Measurements from ENCODE around the gene TAOK3. TPM values are rescaled to one million over a fixed set of nuclear protein-coding genes. Genes with fewer than 3 reads are reported as not detected.

Gene TAOK3
- total RNA-seq, 1 experiment from 2014 or later: 55.8 TPM

DNA sequence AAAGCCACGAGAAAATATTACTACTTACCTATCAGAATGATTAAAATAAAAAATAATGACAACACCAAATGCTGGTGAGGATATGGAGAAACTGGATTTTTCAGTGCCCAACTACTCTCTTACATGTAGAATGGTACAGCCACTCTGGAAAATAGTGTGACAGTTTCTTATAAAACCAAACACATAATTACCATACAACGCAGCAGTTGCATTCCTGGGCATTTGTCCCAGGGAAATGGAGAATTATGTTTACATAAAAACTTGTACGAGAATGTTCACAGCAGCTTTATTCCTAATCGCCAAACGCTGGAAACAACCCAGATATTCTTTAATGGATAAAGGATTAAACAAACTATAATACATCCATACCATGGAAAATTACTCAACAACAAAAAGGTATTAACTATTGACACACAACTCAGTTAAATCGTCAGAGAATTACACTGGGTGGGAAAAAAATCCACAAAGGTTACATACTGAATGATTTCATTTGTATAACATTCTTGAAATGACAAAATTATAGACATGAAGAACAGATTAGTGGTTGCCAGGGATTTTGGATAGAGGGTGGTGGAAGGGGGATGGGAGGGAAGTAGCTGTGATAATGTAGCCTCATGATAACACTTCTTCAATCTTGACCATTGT lies 35.4 kb downstream of the TAOK3 start:
- Histone ChIP-seq H3K27ac (0 out of 2 replicates have a peak overlapping the region, but pooled peaks have one; percentile 32), H3K36me3 (ENCODE audit: low read depth) (no peaks in the 10 kb centered on the region), H4K20me1 (ENCODE audit: insufficient read depth) (no peaks in the 10 kb centered on the region), H3K9me3 (ENCODE audit: insufficient read depth, low read depth) (no peaks in the 10 kb centered on the region), H2AFZ (no peak overlapping the region), H3K27me3 (ENCODE audit: insufficient read depth, low read depth) (no peaks in the 10 kb centered on the region), H3K4me3 (no peak overlapping the region), H3F3A (ENCODE audit: insufficient read depth, low read depth) (no peaks in the 10 kb centered on the region; the same call in 1 of the 2 replicates), H3K79me2 (ENCODE audit: low read depth) (no peaks in the 10 kb centered on the region; the same call in 1 of the 2 replicates), H3K9me2 (ENCODE audit: insufficient read depth) (no peaks in the 10 kb centered on the region), H3K4me1 (replicated peaks; ENCODE audit: insufficient read depth) (peaks cover 11% of the 10 kb centered on the region), H3K4me2 (no peak overlapping the region)
- no TSS peak for BruUV-seq (replicated peaks)
- CTCF ChIA-PET: no interaction called here
- TF ChIP-seq, protein P1, sequence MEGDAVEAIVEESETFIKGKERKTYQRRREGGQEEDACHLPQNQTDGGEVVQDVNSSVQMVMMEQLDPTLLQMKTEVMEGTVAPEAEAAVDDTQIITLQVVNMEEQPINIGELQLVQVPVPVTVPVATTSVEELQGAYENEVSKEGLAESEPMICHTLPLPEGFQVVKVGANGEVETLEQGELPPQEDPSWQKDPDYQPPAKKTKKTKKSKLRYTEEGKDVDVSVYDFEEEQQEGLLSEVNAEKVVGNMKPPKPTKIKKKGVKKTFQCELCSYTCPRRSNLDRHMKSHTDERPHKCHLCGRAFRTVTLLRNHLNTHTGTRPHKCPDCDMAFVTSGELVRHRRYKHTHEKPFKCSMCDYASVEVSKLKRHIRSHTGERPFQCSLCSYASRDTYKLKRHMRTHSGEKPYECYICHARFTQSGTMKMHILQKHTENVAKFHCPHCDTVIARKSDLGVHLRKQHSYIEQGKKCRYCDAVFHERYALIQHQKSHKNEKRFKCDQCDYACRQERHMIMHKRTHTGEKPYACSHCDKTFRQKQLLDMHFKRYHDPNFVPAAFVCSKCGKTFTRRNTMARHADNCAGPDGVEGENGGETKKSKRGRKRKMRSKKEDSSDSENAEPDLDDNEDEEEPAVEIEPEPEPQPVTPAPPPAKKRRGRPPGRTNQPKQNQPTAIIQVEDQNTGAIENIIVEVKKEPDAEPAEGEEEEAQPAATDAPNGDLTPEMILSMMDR (conservative IDR thresholded peaks at IDR 0.05): no peak
- intact Hi-C loops (cut with micrococcal nuclease; ENCODE audit: unreplicated experiment): no loop called here
- POLR2A ChIA-PET (ENCODE audit: unreplicated experiment): no interaction called here
- DNase-seq: no peak

DNA sequence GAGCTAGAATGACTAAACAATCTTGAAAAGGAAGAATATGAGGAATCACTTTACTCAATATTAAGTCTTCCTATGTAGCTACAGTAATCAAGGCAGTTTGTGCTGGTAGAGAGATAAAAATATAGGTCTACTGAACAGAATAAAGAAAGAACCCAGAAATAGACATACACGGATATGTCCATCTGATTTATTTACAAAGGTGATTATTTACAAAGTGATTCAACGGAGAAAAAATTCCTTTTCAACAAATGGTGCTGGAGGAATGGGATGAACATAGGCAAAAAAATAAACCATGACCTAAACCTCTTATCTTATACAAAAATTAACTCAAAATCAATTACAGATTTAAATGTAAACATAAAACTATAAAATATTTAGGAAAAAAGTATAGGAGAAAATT lies 36.6 kb downstream of the TAOK3 start:
- no peak for TF ChIP-seq EZH2 (IDR thresholded peaks at IDR 0.05; ENCODE audit: low read depth)
- TF ChIP-seq, protein P1 (conservative IDR thresholded peaks at IDR 0.05): no peak
- Histone ChIP-seq H3K27me3 (ENCODE audit: insufficient read depth, low read depth) (no peaks in the 10 kb centered on the region), H3K27ac (peak overlapping the region; percentile 32; the same call in 1 of the 2 replicates), H3K9me2 (ENCODE audit: insufficient read depth) (no peaks in the 10 kb centered on the region), H3K79me2 (ENCODE audit: low read depth) (peaks cover 2% of the 10 kb centered on the region; the same call in 1 of the 2 replicates), H3K9me3 (ENCODE audit: insufficient read depth, low read depth) (no peaks in the 10 kb centered on the region), H3K4me3 (no peak overlapping the region), H3K36me3 (ENCODE audit: low read depth) (no peaks in the 10 kb centered on the region), H3K4me2 (peak overlapping the region; percentile 23), H3F3A (ENCODE audit: insufficient read depth, low read depth) (no peaks in the 10 kb centered on the region; the same call in 1 of the 2 replicates), H2AFZ (no peak overlapping the region), H4K20me1 (ENCODE audit: insufficient read depth) (no peaks in the 10 kb centered on the region), H3K4me1 (replicated peaks; ENCODE audit: insufficient read depth) (peaks cover 11% of the 10 kb centered on the region)
- DNase-seq: no peak
- intact Hi-C loops (cut with micrococcal nuclease; ENCODE audit: unreplicated experiment): no loop called here
- POLR2A ChIA-PET (ENCODE audit: unreplicated experiment): no interaction called here
- CTCF ChIA-PET: interaction anchor here (0.9 kb wide), 1 partner anchor 155 kb away, joined by 3 read pairs; no protein-coding TSS in a partner anchor
- no TSS peak for BruUV-seq (replicated peaks)

DNA sequence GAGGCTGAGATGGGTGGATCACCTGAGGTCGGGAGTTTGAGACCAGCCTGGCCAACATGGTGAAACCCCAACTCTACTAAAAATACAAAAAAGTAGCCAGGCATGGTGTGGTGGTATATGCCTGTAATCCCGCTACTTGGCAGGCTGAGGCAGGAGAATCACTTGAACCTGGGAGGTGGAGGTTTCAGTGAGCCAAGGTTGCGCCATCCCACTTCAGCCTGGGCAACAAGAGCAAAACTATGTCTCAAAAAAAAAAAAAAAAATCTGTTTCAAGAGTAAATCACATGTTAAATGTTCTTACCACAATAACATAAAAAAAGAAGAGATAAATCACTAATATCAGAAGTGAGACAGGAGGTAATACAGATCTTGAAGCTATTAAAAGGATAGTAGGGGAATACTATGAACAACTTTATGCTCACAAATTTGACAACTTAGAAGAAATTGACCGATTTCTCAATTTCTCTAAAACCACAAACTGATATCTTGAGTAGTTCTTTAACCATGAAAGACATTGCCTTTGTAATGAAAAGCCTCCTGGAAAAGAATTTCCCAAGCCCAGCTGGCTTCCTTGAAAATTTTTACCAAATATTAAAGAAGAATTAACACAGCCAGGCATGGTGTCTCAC lies 37.7 kb downstream of the TAOK3 start:
- ChIA-PET POLR2A (ENCODE audit: unreplicated experiment) (no interaction called here), CTCF (interaction anchor here (0.6 kb wide), 1 partner anchor 29 kb away, joined by 6 read pairs; no protein-coding TSS in a partner anchor)
- Histone ChIP-seq H3K9me2 (ENCODE audit: insufficient read depth) (no peaks in the 10 kb centered on the region), H3F3A (ENCODE audit: insufficient read depth, low read depth) (no peaks in the 10 kb centered on the region; the same call in 1 of the 2 replicates), H3K4me3 (no peak overlapping the region), H3K9me3 (ENCODE audit: insufficient read depth, low read depth) (no peaks in the 10 kb centered on the region), H3K4me1 (replicated peaks; ENCODE audit: insufficient read depth) (peaks cover 11% of the 10 kb centered on the region), H3K27ac (no peak overlapping the region), H3K27me3 (ENCODE audit: insufficient read depth, low read depth) (no peaks in the 10 kb centered on the region), H3K4me2 (no peak overlapping the region), H3K79me2 (ENCODE audit: low read depth) (peaks cover 2% of the 10 kb centered on the region; the same call in 1 of the 2 replicates), H4K20me1 (ENCODE audit: insufficient read depth) (no peaks in the 10 kb centered on the region), H3K36me3 (ENCODE audit: low read depth) (no peaks in the 10 kb centered on the region), H2AFZ (no peak overlapping the region)
- intact Hi-C loops (cut with micrococcal nuclease; ENCODE audit: unreplicated experiment): no loop called here
- no peak for DNase-seq
- no TSS peak for BruUV-seq (replicated peaks)
- TF ChIP-seq, protein P1 (conservative IDR thresholded peaks at IDR 0.05): no peak
- TF ChIP-seq EZH2 (IDR thresholded peaks at IDR 0.05; ENCODE audit: low read depth): no peak
